ENCODE data around the gene MATR3.

DNA sequence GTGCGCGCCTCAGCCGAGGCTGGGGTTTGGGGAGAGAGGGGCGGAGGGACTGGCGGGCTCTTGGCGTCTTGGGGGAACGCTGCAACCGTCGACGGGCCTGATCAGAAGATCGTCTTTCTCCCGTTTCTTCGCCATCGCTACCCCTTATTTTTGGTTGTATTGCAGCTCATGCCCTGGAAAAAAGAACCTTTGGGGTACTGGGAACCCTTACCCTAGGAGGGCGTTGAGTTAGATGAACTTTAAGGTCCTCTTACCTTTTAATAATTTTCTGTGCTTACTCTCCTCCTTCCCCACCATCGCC is 48.8 kb downstream of the MATR3 start:
- TF ChIP-seq NBN (IDR thresholded peaks at IDR 0.05), result no peak
- no peak for TF ChIP-seq RFX5 (IDR thresholded peaks at IDR 0.05; ENCODE audit: low read depth, low read length)
